Measurements from ENCODE around the gene ZNF341.

Gene ZNF341

DNA sequence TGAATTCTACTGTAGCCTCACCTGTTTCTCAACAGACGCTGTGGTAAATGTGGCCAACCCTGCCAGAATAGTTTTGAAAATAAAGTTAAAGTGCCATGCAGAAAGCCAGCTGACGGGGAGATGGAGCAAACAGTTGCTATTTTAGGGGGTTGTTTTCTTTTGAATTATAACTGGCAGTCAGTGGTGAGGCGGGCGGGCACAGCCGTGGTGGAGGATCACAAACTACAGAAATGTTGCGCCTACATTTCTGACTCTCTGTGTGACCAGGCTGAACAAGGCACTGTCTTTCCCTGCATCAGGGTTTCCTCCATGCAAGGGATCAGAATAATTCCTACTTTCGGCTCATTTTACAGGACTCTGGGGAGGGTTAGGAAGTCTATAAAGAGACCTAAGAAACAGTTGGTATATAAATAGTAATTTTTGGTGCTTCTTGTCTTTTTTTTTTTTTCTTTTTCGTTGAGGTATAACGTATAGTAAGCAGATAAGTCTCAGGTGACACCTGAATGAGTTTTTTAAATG is 96.6 kb downstream of the ZNF341 start:
- TF ChIP-seq, protein P1, sequence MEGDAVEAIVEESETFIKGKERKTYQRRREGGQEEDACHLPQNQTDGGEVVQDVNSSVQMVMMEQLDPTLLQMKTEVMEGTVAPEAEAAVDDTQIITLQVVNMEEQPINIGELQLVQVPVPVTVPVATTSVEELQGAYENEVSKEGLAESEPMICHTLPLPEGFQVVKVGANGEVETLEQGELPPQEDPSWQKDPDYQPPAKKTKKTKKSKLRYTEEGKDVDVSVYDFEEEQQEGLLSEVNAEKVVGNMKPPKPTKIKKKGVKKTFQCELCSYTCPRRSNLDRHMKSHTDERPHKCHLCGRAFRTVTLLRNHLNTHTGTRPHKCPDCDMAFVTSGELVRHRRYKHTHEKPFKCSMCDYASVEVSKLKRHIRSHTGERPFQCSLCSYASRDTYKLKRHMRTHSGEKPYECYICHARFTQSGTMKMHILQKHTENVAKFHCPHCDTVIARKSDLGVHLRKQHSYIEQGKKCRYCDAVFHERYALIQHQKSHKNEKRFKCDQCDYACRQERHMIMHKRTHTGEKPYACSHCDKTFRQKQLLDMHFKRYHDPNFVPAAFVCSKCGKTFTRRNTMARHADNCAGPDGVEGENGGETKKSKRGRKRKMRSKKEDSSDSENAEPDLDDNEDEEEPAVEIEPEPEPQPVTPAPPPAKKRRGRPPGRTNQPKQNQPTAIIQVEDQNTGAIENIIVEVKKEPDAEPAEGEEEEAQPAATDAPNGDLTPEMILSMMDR (IDR thresholded peaks at IDR 0.05; ENCODE audit: borderline replicate concordance, control extremely low read depth, extremely low read depth, insufficient read depth, missing control alignments) = no peak
- in situ Hi-C loops (cut with MboI; ENCODE audit: low sequenced_read_pairs, unreplicated experiment) = no loop called here
- no peak for DNase-seq (ENCODE audit: low spot score)

DNA sequence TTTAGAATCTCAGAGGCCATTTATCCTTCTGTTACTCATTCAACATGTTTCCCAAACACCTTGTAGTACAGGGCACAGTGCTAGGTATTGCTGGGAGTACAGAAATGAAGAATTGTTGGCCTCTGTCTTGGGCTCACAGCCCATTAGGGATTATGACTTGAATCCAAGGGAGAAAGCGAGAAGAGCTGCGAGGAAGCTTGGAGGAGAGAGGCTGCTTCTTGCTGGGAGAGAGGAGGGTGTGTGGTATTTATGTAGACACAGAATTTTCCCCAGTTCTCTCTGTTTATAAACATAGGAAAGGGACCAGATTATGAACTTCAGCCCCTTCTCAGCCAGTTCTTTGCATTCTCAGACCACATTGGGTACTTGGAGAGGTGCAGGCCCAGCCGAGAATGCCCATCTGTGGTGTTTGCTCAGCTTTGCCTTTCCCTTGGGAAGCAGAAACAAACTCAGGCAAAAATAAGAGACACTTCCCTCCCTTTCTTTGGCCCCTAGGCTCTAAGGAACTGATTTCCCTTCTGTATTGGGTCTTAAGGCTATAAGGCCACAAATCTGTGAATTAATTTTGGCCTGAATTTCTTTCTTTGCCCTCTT is 97.3 kb downstream of the ZNF341 start:
- DNase-seq (ENCODE audit: low spot score) = no peak
- in situ Hi-C loops (cut with MboI; ENCODE audit: low sequenced_read_pairs, unreplicated experiment) = no loop called here
- TF ChIP-seq, protein P1 (IDR thresholded peaks at IDR 0.05; ENCODE audit: borderline replicate concordance, control extremely low read depth, extremely low read depth, insufficient read depth, missing control alignments) = no peak

DNA sequence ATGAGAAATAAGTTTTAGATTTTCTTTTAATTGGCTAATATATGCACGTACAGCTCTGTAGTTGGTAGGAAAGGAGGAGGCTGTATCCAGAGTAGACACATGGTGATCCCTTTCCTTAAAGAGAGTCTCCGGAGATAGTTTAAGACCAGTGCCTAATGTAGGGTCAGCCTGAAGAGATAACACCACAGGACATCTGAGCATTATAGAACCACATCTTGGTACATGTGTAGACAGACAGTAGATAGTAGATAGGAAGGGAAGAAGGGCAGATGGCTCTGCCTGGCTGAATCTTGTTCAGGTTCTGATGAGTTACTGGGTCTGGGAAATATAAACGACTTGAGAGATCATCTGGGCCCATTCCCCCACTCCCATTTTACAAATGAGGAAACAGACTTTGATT is 97.8 kb downstream of the ZNF341 start:
- DNase-seq (ENCODE audit: low spot score) = no peak
- in situ Hi-C loops (cut with MboI; ENCODE audit: low sequenced_read_pairs, unreplicated experiment) = no loop called here
- TF ChIP-seq, protein P1 (IDR thresholded peaks at IDR 0.05; ENCODE audit: borderline replicate concordance, control extremely low read depth, extremely low read depth, insufficient read depth, missing control alignments) = no peak

DNA sequence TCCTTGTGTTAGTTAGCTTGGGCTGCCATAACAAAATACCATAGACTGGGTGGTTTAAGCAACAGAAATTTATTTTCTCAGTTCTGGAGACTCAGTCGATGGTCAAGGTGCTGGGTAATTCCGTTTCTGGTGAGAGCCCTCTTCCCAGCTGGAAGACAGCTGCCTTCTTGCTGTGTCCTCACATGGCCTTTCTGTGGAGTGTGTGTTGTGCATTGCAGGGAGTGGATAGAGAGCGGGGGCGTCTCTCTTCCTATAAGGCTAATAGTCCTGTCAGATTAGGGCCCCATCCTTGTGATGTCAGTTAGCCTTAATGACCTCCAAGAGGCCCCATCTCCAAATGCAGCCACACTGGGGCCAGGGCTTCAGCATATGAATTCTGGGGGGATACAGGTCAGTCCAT is 98.6 kb downstream of the ZNF341 start:
- in situ Hi-C loops (cut with MboI; ENCODE audit: low sequenced_read_pairs, unreplicated experiment) = no loop called here
- no peak for DNase-seq (ENCODE audit: low spot score)
- TF ChIP-seq, protein P1 (IDR thresholded peaks at IDR 0.05; ENCODE audit: borderline replicate concordance, control extremely low read depth, extremely low read depth, insufficient read depth, missing control alignments) = no peak

DNA sequence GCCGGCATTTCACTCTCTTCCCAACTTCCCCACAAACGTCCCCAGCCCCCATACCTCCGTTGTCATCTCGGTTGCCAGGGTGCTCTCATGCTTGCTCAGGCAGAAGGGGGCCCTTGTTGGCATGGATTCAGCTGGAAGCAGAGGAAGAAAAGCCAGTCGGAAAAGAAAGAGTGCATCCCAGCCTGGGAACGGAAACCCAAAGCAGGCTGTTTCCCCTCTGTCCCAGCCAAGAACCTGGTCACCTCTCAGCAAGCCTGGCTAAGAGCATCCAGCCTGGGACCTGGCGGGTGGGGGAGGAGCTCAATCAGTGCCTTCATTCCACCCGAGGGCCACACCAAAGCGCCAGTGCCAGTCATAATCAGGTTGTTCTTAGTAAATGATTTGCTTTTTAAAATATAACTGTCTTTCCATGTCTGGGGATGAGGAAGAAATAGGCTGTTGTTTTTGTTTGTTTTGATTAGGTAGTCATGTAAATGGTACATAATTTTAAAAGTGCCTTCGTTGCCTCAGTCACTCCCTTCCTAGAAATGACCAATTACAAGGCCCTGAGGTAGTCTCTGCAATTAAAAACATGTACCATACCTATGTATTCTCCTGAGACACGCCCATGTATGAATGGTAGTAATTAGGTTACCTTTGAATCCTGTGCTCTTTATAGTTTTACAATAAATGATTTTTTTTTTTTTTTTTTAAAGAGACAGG is 100.5 kb downstream of the ZNF341 start:
- DNase-seq (ENCODE audit: low spot score) = no peak
- in situ Hi-C loops (cut with MboI; ENCODE audit: low sequenced_read_pairs, unreplicated experiment) = no loop called here
- TF ChIP-seq, protein P1 (IDR thresholded peaks at IDR 0.05; ENCODE audit: borderline replicate concordance, control extremely low read depth, extremely low read depth, insufficient read depth, missing control alignments) = no peak

DNA sequence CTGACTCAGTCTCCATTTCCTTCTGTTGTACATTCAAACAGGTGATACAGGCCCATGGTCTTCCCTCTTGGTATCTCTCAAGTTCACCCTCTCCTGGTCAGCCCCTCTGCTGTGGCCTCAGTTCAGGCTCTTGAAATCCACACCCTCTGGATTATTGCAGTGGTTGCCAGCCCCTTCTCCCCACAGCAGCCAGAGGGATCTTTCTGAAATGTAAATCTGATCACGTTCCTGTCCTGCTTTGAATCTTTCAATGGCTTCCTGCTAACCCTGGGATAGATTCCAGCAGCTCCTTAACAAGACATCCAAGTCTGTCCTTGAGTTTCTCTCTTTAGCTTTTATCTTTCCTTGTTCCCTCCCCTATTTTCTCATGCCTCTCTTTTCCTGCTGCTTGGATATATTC is 101.5 kb downstream of the ZNF341 start:
- in situ Hi-C loops (cut with MboI; ENCODE audit: low sequenced_read_pairs, unreplicated experiment) = no loop called here
- no peak for DNase-seq (ENCODE audit: low spot score)
- TF ChIP-seq, protein P1 (IDR thresholded peaks at IDR 0.05; ENCODE audit: borderline replicate concordance, control extremely low read depth, extremely low read depth, insufficient read depth, missing control alignments) = no peak
